ENCODE data around the gene RSPO1.
"Not testable (repeated sequence)": the region's sequence is repeated elsewhere in the genome, so short reads cannot be mapped to it uniquely, and the experiment has no call there.

RSPO1 gene

GRCh38 chr1:37616330-37616729 is 18.4 kb downstream of the RSPO1 start:
- DNase-seq (ENCODE audit: low read depth) = no peak

GRCh38 chr1:37614105-37614504 is 20.6 kb downstream of the RSPO1 start:
- DNase-seq (ENCODE audit: low read depth) = no peak

GRCh38 chr1:37612186-37612585 is 22.5 kb downstream of the RSPO1 start:
- DNase-seq (ENCODE audit: low read depth) = no peak

- DNase-seq (ENCODE audit: low read depth) = no peak
Observed at GRCh38 chr1:37609994-37610393, 24.7 kb downstream of the RSPO1 start.

- DNase-seq (ENCODE audit: low read depth) = no peak
Observed at GRCh38 chr1:37609002-37609401, 25.7 kb downstream of the RSPO1 start.

GRCh38 chr1:37606481-37607263 is 28.0 kb downstream of the RSPO1 start:
- DNase-seq (ENCODE audit: low read depth) = no peak

GRCh38 chr1:37605806-37606474 is 28.8 kb downstream of the RSPO1 start:
- DNase-seq (ENCODE audit: low read depth) = no peak

GRCh38 chr1:37605061-37605650 is 29.5 kb downstream of the RSPO1 start:
- no peak for DNase-seq (ENCODE audit: low read depth)

GRCh38 chr1:37602750-37603694 is 31.7 kb downstream of the RSPO1 start:
- no peak for DNase-seq (ENCODE audit: low read depth)

GRCh38 chr1:37601441-37601840 is 33.3 kb downstream of the RSPO1 start:
- no peak for DNase-seq (ENCODE audit: low read depth)

- no peak for DNase-seq (ENCODE audit: low read depth)
Observed at GRCh38 chr1:37599940-37600339, 34.8 kb downstream of the RSPO1 start.

GRCh38 chr1:37596182-37596667 is 38.5 kb downstream of the RSPO1 start:
- no peak for DNase-seq (ENCODE audit: low read depth)

GRCh38 chr1:37595440-37596181 is 39.1 kb downstream of the RSPO1 start, which contains the start of gene GNL2:
Gene GNL2, minus strand, starts transcription at chr1:37595937. Its CDS starts 115 bp downstream, at chr1:37595822.
- peak; percentile 82 for DNase-seq (ENCODE audit: low read depth)

GRCh38 chr1:37593726-37594125 is 41.0 kb downstream of the RSPO1 start:
- no peak for DNase-seq (ENCODE audit: low read depth)

GRCh38 chr1:37588939-37589338 is 45.8 kb downstream of the RSPO1 start:
- DNase-seq (ENCODE audit: low read depth) = no peak

GRCh38 chr1:37584544-37584943 is 50.1 kb downstream of the RSPO1 start:
- not testable (repeated sequence) for DNase-seq (ENCODE audit: low read depth)

GRCh38 chr1:37575692-37576091 is 59.0 kb downstream of the RSPO1 start:
- peak; percentile 19 for DNase-seq (ENCODE audit: low read depth)

GRCh38 chr1:37574834-37575480 is 59.7 kb downstream of the RSPO1 start:
- peak; percentile 56 for DNase-seq (ENCODE audit: low read depth)

- DNase-seq (ENCODE audit: low read depth) = no peak
Observed at GRCh38 chr1:37570528-37571334, 64.0 kb downstream of the RSPO1 start.

GRCh38 chr1:37567023-37567422 is 67.7 kb downstream of the RSPO1 start:
- DNase-seq (ENCODE audit: low read depth) = no peak
